K562 (cell line): ENCODE data around the gene RASSF7. TPM values are rescaled to one million over a fixed set of nuclear protein-coding genes. Genes with fewer than 3 reads are reported as not detected.

ENCODE experiments used
- ATAC-seq: fragments of 200-7000 bp; cut with Tn5 transposase; 3 replicates; pipeline ENCODE4 v1.9.1; 2020; ENCODE audit warnings: moderate library complexity
- BruUV-seq: library from RNA; stranded (reverse); fragments of 400-500 nt; replicated peaks from 2 replicates; lab custom pipeline; 2021; lab: Mats Ljungman, UMichigan
- CTCF ChIA-PET: fragments of 300-600 bp; formaldehyde crosslinking; extraction: SDS; loops from one replicate; lab custom pipeline; 2021; ENCODE audit warnings: low intra/inter-chr PET ratio; lab: Yijun Ruan, JAX
- POLR2A ChIA-PET: fragments of 300-600, 350-650 bp; sonication (Branson Sonifier 250); formaldehyde crosslinking; extraction: SDS; loops from one replicate; lab custom pipeline; 2021; ENCODE audit warnings: antibody characterized with exemption, inconsistent platforms; lab: Yijun Ruan, JAX
- DNase-seq, 4 experiments: peaks; one replicate each; pipeline versions ENCODE4 v3.0.0 to v3.0.0-alpha.2; 2011 to 2018; ENCODE audit warnings: low spot score in 3 of 4, mixed read lengths in 3 of 4; ENCODE audit errors: extremely low read depth in 1 of 4
- FAIRE-seq: peaks from 2 replicates; lab custom pipeline; 2011; peaks lifted over from hg19 to GRCh38; lab: Jason Lieb, UNC
- H2AFZ ChIP-seq: 2 replicates; pipeline ENCODE4 v1.6.0; 2011; ENCODE audit warnings: low read depth, low read length, control low read depth, inconsistent platforms
- H3K27ac ChIP-seq: fragments of 200-600 bp; 3 replicates; pipeline ENCODE4 v1.8.0; 2011; ENCODE audit warnings: low read depth, mild to moderate bottlenecking, control low read depth, inconsistent platforms, low read length, moderate library complexity, mixed read lengths; ENCODE audit errors: extremely low read depth
- H3K27me3 ChIP-seq, 2 experiments: fragments of 300-600 bp in 1 of 2; 2 replicates in 1 of 2; 3 replicates in 1 of 2; pipeline versions ENCODE4 v1.6.0 to v1.8.0; 2011; ENCODE audit warnings: inconsistent platforms in 2 of 2, low read length in 2 of 2, mild to moderate bottlenecking in 1 of 2, mixed read lengths in 1 of 2, moderate library complexity in 1 of 2; ENCODE audit not compliant: control insufficient read depth in 2 of 2, insufficient read depth in 2 of 2
- H3K36me3 ChIP-seq: fragments of 300-600 bp; 3 replicates; pipeline ENCODE4 v1.8.0; 2011; ENCODE audit warnings: mild to moderate bottlenecking, low read length, inconsistent platforms; ENCODE audit not compliant: control insufficient read depth, insufficient read depth
- H3K4me1 ChIP-seq, 2 experiments: fragments of 200-600 bp in 1 of 2; replicated peaks in 1 of 2; 2 replicates in 1 of 2; 3 replicates in 1 of 2; pipeline versions ENCODE4 v1.5.1 to v1.8.0; 2011; ENCODE audit warnings: inconsistent platforms in 2 of 2, low read length in 2 of 2, mild to moderate bottlenecking in 1 of 2, mixed read lengths in 1 of 2, moderate library complexity in 1 of 2; ENCODE audit not compliant: control insufficient read depth in 2 of 2, insufficient read depth in 2 of 2
- H3K4me2 ChIP-seq: 2 replicates; pipeline ENCODE4 v1.6.1; 2011; ENCODE audit warnings: low read length, control low read depth, inconsistent platforms, mixed read lengths; ENCODE audit not compliant: insufficient read depth
- H3K4me3 ChIP-seq: fragments of 200-600 bp; sonication (generic), shearing (Covaris generic); 2 replicates; pipeline ENCODE4 v1.5.1; 2016; ENCODE audit warnings: control low read depth, inconsistent platforms
- H3K79me2 ChIP-seq: fragments of 200-600 bp; 3 replicates; pipeline ENCODE4 v1.8.0; 2011; ENCODE audit warnings: low read length, inconsistent platforms; ENCODE audit not compliant: control insufficient read depth, insufficient read depth
- H3K9ac ChIP-seq, 2 experiments: 2 replicates each; pipeline versions ENCODE4 v1.6.0 to v1.6.1; 2011; ENCODE audit warnings: low read depth in 2 of 2, low read length in 2 of 2, control low read depth in 1 of 2, inconsistent platforms in 1 of 2, mild to moderate bottlenecking in 1 of 2, mixed read lengths in 1 of 2; ENCODE audit not compliant: insufficient read depth in 1 of 2
- H3K9me1 ChIP-seq: one replicate; pipeline ENCODE4 v1.6.0; 2011; ENCODE audit warnings: inconsistent platforms, mild to moderate bottlenecking, low read length, moderate library complexity; ENCODE audit not compliant: control insufficient read depth, insufficient read depth
- H3K9me3 ChIP-seq: replicated peaks from 2 replicates; pipeline ENCODE4 v1.5.1; 2011; ENCODE audit warnings: low read depth, low read length, inconsistent platforms; ENCODE audit not compliant: control insufficient read depth, insufficient read depth
- H4K20me1 ChIP-seq: replicated peaks from 2 replicates; pipeline ENCODE4 v1.6.1; 2011; ENCODE audit warnings: low read length, inconsistent platforms, mixed read lengths; ENCODE audit not compliant: control insufficient read depth, insufficient read depth
- ARHGAP35 ChIP-seq: fragments of 450-650 bp; IDR thresholded peaks from 2 replicates; pipeline ENCODE4 v1.6.1; 2018; ENCODE audit not compliant: partially characterized antibody
- E2F1 ChIP-seq: sonication (generic); formaldehyde crosslinking; IDR thresholded peaks from 2 replicates; pipeline ENCODE4 v1.8.1; 2023; ENCODE audit warnings: mild to moderate bottlenecking, missing genetic modification reagents, moderate library complexity
- FOXK2 ChIP-seq, 2 experiments: fragments of 450-650 bp; IDR thresholded peaks in 1 of 2; conservative IDR thresholded peaks in 1 of 2; 2 replicates each; pipeline ENCODE4 v1.6.1; 2016; ENCODE audit warnings: low read depth in 2 of 2, mild to moderate bottlenecking in 1 of 2
- HCFC1 ChIP-seq: IDR thresholded peaks from 2 replicates; pipeline ENCODE4 v1.6.1; 2012; ENCODE audit warnings: low read depth, low read length, improper control_type of control experiment
- MIER1 ChIP-seq: fragments of 450-650 bp; IDR thresholded peaks from 2 replicates; pipeline ENCODE4 v1.6.1; 2016; ENCODE audit warnings: antibody characterized with exemption, mild to moderate bottlenecking, low read depth
- MNT ChIP-seq, 2 experiments: fragments of 450-650 bp; conservative IDR thresholded peaks; 2 replicates each; pipeline ENCODE4 v1.6.1; 2017; ENCODE audit warnings: mild to moderate bottlenecking in 2 of 2, moderate library complexity in 2 of 2
- MYBL2 ChIP-seq, 2 experiments: fragments of 450-650 bp in 1 of 2; sonication (generic) in 1 of 2; formaldehyde crosslinking in 1 of 2; IDR thresholded peaks; 2 replicates each; pipeline versions ENCODE4 v1.6.1 to v1.8.1; 2017 to 2022; ENCODE audit warnings: borderline replicate concordance in 1 of 2, inconsistent platforms in 1 of 2, low read depth in 1 of 2, mild to moderate bottlenecking in 1 of 2, missing genetic modification reagents in 1 of 2, moderate library complexity in 1 of 2
- PCBP2 ChIP-seq: fragments of 200-400 bp; formaldehyde crosslinking; IDR thresholded peaks from 2 replicates; pipeline ENCODE4 v1.6.1; 2018; ENCODE audit warnings: low read length, low read depth, mild to moderate bottlenecking, moderate library complexity; ENCODE audit not compliant: poor library complexity, severe bottlenecking
- POLR2AphosphoS2 ChIP-seq: IDR thresholded peaks from 2 replicates; pipeline ENCODE4 v1.6.1; 2012; ENCODE audit warnings: low read length, improper control_type of control experiment
- SMC3 ChIP-seq: conservative IDR thresholded peaks from 2 replicates; pipeline ENCODE4 v1.6.1; 2011; ENCODE audit warnings: low read depth, low read length, improper control_type of control experiment; ENCODE audit not compliant: insufficient read depth
- TAF15 ChIP-seq: fragments of 200-400 bp; formaldehyde crosslinking; IDR thresholded peaks from 2 replicates; pipeline ENCODE4 v1.6.1; 2017; ENCODE audit warnings: mild to moderate bottlenecking, low read depth, low read length, moderate library complexity
- THRA ChIP-seq: fragments of 450-650 bp; IDR thresholded peaks from 2 replicates; pipeline ENCODE4 v1.6.1; 2017; ENCODE audit warnings: mild to moderate bottlenecking, moderate library complexity
- ZFX ChIP-seq: sonication (generic); formaldehyde crosslinking; IDR thresholded peaks from 2 replicates; pipeline ENCODE4 v1.8.0; 2022; ENCODE audit warnings: mild to moderate bottlenecking, missing genetic modification reagents, moderate library complexity
- ZNF41 ChIP-seq: fragments of 250-450 bp; sonication (Bioruptor Pico); conservative IDR thresholded peaks from 2 replicates; pipeline ENCODE4 v1.4.0; 2020; ENCODE audit warnings: mild to moderate bottlenecking
- ZNF511 ChIP-seq: sonication (generic); formaldehyde crosslinking; IDR thresholded peaks from 2 replicates; pipeline ENCODE4 v1.8.0; 2022; ENCODE audit warnings: mild to moderate bottlenecking, missing genetic modification reagents
- WGBS: fragments of 100-300 bp; shearing (Covaris generic); methylation state at CpG from one replicate; pipeline ENCODE4 v1.1.6; 2016; ENCODE audit warnings: low coverage, mixed read lengths; ENCODE audit not compliant: insufficient coverage; ENCODE audit errors: missing lambda C conversion rate; 5-methylcytosine and 5-hydroxymethylcytosine counted together
- in situ Hi-C: fragments of 300-500 bp; cut with MboI; formaldehyde crosslinking; loops from 4 replicates; pipeline ENCODE4 v1.15.0; 2018; ENCODE audit warnings: inconsistent platforms, mixed read lengths
- intact Hi-C: fragments of 100-400 bp; cut with micrococcal nuclease; formaldehyde crosslinking; loops from 2 replicates; pipeline ENCODE4 v1.14.2; 2022
- polyA plus RNA-seq, 8 experiments: library from polyadenylated mRNA; depleted of rRNA in 4 of 8; stranded (reverse) in 5 of 8; unstranded in 3 of 8; fragments of >200 nt; fragmentation: Nextera tagmentation in 2 of 8; fragmentation: Illumina TruSeq in 1 of 8; extraction: Ambion mirVana in 2 of 8; extraction: Trizol in 1 of 8; gene quantifications; 2 replicates each; pipeline versions ENCODE4 v1.2.1 to v1.2.3, GENCODE V29; 2011 to 2014; ENCODE audit warnings: inconsistent platforms in 1 of 8, missing spikeins in 1 of 8
- total RNA-seq, 7 experiments: library from RNA; depleted of rRNA in 6 of 7; stranded (reverse); fragments of >200 nt in 6 of 7; fragmentation: Illumina TruSeq in 2 of 7; extraction: Trizol in 2 of 7; gene quantifications; 2 replicates each; pipeline versions ENCODE4 v1.2.1 to v1.2.3, GENCODE V29; 2011 to 2021; ENCODE audit warnings: low replicate concordance in 1 of 7

RASSF7 gene
- total and polyA plus RNA-seq, 9 of the 15 experiments (the other 6 are each of a cell fraction or from before 2014, with no cell fraction given) = 0.41 to 45.2 (median 18.6) TPM

- intact Hi-C loops = no loop called here
- Histone ChIP-seq H3K4me3 (peak overlapping the region; percentile 66), H3K36me3 (peaks cover 33% of the 10 kb centered on the region; the same call in 2 of the 3 replicates), H3K27me3 (no peaks in the 10 kb centered on the region), H3K4me2 (peak overlapping the region; percentile 94), H4K20me1 (peaks cover 37% of the 10 kb centered on the region), H3K27ac (peak overlapping the region; percentile 69; the same call in 2 of the 3 replicates), H3K79me2 (peaks cover 59% of the 10 kb centered on the region), H3K9me3 (no peaks in the 10 kb centered on the region), H3K4me1 (peaks cover 46 to 74% of the 10 kb centered on the region in 2 experiments), H2AFZ (peak overlapping the region; percentile 87), H3K9ac (peak overlapping the region; percentile 61 to 91), H3K9me1 (peaks cover 12% of the 10 kb centered on the region)
- DNase-seq (peak in 2 of 4 experiments; percentile 81 to 92), ATAC-seq (peak; percentile 76), FAIRE-seq (no peak)
- in situ Hi-C loops = no loop called here
- BruUV-seq = TSS peak; percentile 81
- CTCF ChIA-PET = no interaction called here
- POLR2A ChIA-PET = interaction anchor here (0.5 to 1.2 kb wide), 15 partner anchors 8 to 372 kb away, joined by 3 to 6 read pairs (median 3); no protein-coding TSS in a partner anchor
- WGBS = under 1% methylated on average over 39 of the region's 81 CpGs
- TF ChIP-seq MIER1 (no peak), HCFC1 (no peak), PCBP2 (no peak), ZNF41 (CRISPR knock-in tag) (no peak), FOXK2 (conservative IDR thresholded peaks at IDR 0.05 in 1 of 2, IDR thresholded peaks at IDR 0.05 in 1 of 2; ENCODE audit: low read depth in 2 of 2) (no peak), THRA (no peak), MYBL2 (IDR thresholded peaks at IDR 0.05; ENCODE audit: low read depth) (no peak), MYBL2 (CRISPR knock-in tag; IDR thresholded peaks at IDR 0.05; ENCODE audit: borderline replicate concordance) (no peak), SMC3 (no peak), POLR2AphosphoS2 (no peak), MNT (conservative IDR thresholded peaks at IDR 0.05) (no peak; a peak in 1 of 4 replicates), TAF15 (no peak), ZNF511 (CRISPR knock-in tag) (peak; percentile 47; the same call in 1 of the 2 replicates), ARHGAP35 (no peak), ZFX (CRISPR knock-in tag) (no peak; the same call in 1 of the 2 replicates), E2F1 (no peak)
Observed at GRCh38 chr11:575313-575995, 14.7 kb downstream of the RASSF7 start.
